GM23248 (cell line): Measurements from ENCODE around the gene CABCOCO1. TPM values are rescaled to one million over a fixed set of nuclear protein-coding genes. Genes with fewer than 3 reads are reported as not detected.

Experiments used
- DNase-seq: peaks from one replicate; pipeline ENCODE4 v3.0.0-alpha.2; 2015
- H2AFZ ChIP-seq: fragments of 200-600 bp; sonication (generic); 2 replicates; pipeline ENCODE4 v1.6.1; 2016; ENCODE audit warnings: antibody characterized with exemption
- H3F3A ChIP-seq: fragments of 200-600 bp; sonication (generic); 2 replicates; pipeline ENCODE4 v1.6.1; 2016; ENCODE audit warnings: mild to moderate bottlenecking, antibody characterized with exemption, mixed run types; ENCODE audit not compliant: insufficient read depth
- H3K27ac ChIP-seq: fragments of 200-600 bp; sonication (generic); 2 replicates; pipeline ENCODE4 v1.5.1; 2016; ENCODE audit warnings: mild to moderate bottlenecking
- H3K27me3 ChIP-seq: fragments of 200-600 bp; sonication (generic); replicated peaks from 2 replicates; pipeline ENCODE4 v1.6.1; 2016; ENCODE audit warnings: mild to moderate bottlenecking; ENCODE audit not compliant: insufficient read depth
- H3K36me3 ChIP-seq: fragments of 200-600 bp; sonication (generic); 2 replicates; pipeline ENCODE4 v1.6.1; 2016; ENCODE audit warnings: low read depth, mild to moderate bottlenecking
- H3K4me1 ChIP-seq: fragments of 200-600 bp; sonication (generic); 2 replicates; pipeline ENCODE4 v1.6.1; 2016; ENCODE audit warnings: mild to moderate bottlenecking; ENCODE audit not compliant: insufficient read depth
- H3K4me2 ChIP-seq: fragments of 200-600 bp; sonication (generic); one replicate; pipeline ENCODE4 v1.6.1; 2016; ENCODE audit warnings: mild to moderate bottlenecking; ENCODE audit not compliant: unreplicated experiment
- H3K4me3 ChIP-seq: fragments of 200-600 bp; sonication (generic); 2 replicates; pipeline ENCODE4 v1.5.1; 2016; ENCODE audit warnings: mild to moderate bottlenecking
- H3K79me2 ChIP-seq: fragments of 200-600 bp; sonication (generic); 2 replicates; pipeline ENCODE4 v1.6.1; 2016; ENCODE audit warnings: mild to moderate bottlenecking; ENCODE audit not compliant: insufficient read depth
- H3K9ac ChIP-seq: fragments of 200-600 bp; sonication (generic); 2 replicates; pipeline ENCODE4 v1.6.1; 2016; ENCODE audit warnings: mild to moderate bottlenecking
- H3K9me2 ChIP-seq: fragments of 200-600 bp; sonication (generic); 2 replicates; pipeline ENCODE4 v1.6.1; 2016; ENCODE audit warnings: mixed run types, mild to moderate bottlenecking, moderate library complexity; ENCODE audit not compliant: insufficient read depth
- H3K9me3 ChIP-seq: fragments of 200-600 bp; sonication (generic); one replicate; pipeline ENCODE4 v1.6.1; 2017; ENCODE audit warnings: low read depth
- H4K20me1 ChIP-seq: fragments of 200-600 bp; sonication (generic); 2 replicates; pipeline ENCODE4 v1.6.0; 2016; ENCODE audit not compliant: insufficient read depth
- EZH2 ChIP-seq: fragments of 200-600 bp; sonication (generic); IDR thresholded peaks from 2 replicates; pipeline ENCODE4 v1.6.1; 2018; ENCODE audit warnings: antibody characterized with exemption, mild to moderate bottlenecking; ENCODE audit not compliant: insufficient read depth, poor library complexity, severe bottlenecking
- EZH2phosphoT487 ChIP-seq: fragments of 200-600 bp; sonication (generic); IDR thresholded peaks from 2 replicates; pipeline ENCODE4 v1.6.1; 2018; ENCODE audit warnings: antibody characterized with exemption, moderate library complexity, mild to moderate bottlenecking, low read depth; ENCODE audit not compliant: insufficient read depth
- WGBS, 2 experiments: methylation state at CpG; one replicate each; pipeline ENCODE4 v1.1.6; 2015 to 2017; ENCODE audit warnings: low lambda C conversion rate in 2 of 2, low coverage in 1 of 2; ENCODE audit errors: missing lambda C conversion rate in 2 of 2; 5-methylcytosine and 5-hydroxymethylcytosine counted together
- in situ Hi-C: fragments of 300-500 bp; cut with MboI; formaldehyde crosslinking; loops from 2 replicates; pipeline ENCODE4 v1.15.0; 2020
- polyA plus RNA-seq: library from polyadenylated mRNA; unstranded; fragments of >200 nt; fragmentation: Nextera tagmentation; extraction: Ambion mirVana; gene quantifications from 2 replicates; pipeline ENCODE4 v1.2.1, GENCODE V29; 2016
- total RNA-seq: library from RNA; depleted of rRNA; stranded (reverse); fragments of >200 nt; shearing (Covaris generic); gene quantifications from 2 replicates; pipeline ENCODE4 v1.2.3, GENCODE V29; 2014

Gene CABCOCO1
- total and polyA plus RNA-seq, 2 experiments from 2014 or later: 0.22 to 1.1 TPM

DNA sequence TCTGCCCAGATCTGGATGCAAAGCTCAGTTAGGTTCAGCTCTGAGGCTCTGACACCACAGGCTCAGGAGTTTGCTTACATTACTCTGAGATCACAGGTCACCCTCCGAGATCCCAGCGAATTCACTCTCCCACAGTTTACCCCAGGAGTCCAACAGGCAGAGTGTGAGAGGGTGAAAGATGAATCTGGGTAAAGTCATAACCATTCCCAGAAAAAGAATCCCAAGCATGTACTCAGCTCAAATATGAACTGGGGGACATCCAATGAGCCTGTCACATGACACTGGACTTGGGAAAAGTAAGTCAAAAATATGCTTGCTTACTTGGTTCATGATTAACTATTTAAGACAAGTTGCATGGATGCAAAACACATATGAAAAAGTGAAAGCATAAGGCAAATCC lies 128.5 kb downstream of the CABCOCO1 start:
- Histone ChIP-seq H3K27me3 (no peaks in the 10 kb centered on the region), H3K9me2 (no peaks in the 10 kb centered on the region), H3K9me3 (no peaks in the 10 kb centered on the region), H3K4me3 (no peak overlapping the region), H2AFZ (no peak overlapping the region), H3K9ac (no peak overlapping the region), H3K4me1 (peaks cover 32% of the 10 kb centered on the region), H4K20me1 (no peaks in the 10 kb centered on the region), H3K4me2 (peak overlapping the region; percentile 4), H3F3A (peaks cover 20% of the 10 kb centered on the region), H3K27ac (no peak overlapping the region; the same call in 1 of the 2 replicates), H3K79me2 (no peaks in the 10 kb centered on the region), H3K36me3 (no peaks in the 10 kb centered on the region)
- in situ Hi-C loops: no loop called here
- no peak for TF ChIP-seq EZH2phosphoT487
- no peak for TF ChIP-seq EZH2
- WGBS, 2 experiments: 59 to 72% methylated on average over 2 of the region's 2 CpGs
- DNase-seq: peak; percentile 29

DNA sequence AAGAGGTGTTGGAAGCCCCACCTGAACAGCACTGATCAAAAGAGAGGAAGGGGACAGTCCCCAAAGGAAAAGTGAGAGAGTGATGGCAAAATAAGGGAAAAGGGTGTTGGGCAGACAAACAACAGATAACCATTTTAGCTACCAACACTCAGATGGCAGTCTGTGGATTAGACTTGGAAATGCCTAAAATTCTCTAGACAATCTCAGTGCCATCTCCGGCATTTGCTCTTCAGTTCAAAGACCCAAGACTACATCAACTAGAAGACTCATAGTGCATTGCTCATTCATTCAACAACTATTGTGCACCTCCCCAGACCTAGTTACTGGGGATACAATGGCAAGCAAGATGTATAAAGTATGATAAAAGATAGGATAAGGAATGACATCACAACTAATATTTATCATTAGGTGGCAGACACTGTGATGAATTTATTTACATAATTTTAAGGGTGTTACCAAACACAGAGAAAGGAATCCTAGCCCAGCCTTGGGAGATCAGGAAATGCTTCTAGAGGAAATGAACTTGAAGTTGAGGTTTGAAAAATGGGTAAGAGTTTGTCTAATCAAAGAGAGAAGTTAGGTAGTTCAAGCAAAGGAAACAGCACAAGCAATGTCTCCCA lies 129.5 kb downstream of the CABCOCO1 start:
- H3K27ac ChIP-seq: no peak overlapping the region
- no peaks in the 10 kb centered on the region for H3K9me2 ChIP-seq
- no peak overlapping the region for H3K4me3 ChIP-seq
- 100% methylated on average over 1 of the region's 1 CpG for WGBS, 2 experiments
- peaks cover 24% of the 10 kb centered on the region for H3K4me1 ChIP-seq
- no peaks in the 10 kb centered on the region for H4K20me1 ChIP-seq
- H3K27me3 ChIP-seq: no peaks in the 10 kb centered on the region
- H2AFZ ChIP-seq: no peak overlapping the region
- H3K4me2 ChIP-seq: no peak overlapping the region
- no peaks in the 10 kb centered on the region for H3K9me3 ChIP-seq
- peaks cover 10% of the 10 kb centered on the region for H3F3A ChIP-seq
- no peak overlapping the region for H3K9ac ChIP-seq
- in situ Hi-C loops: no loop called here
- H3K36me3 ChIP-seq: no peaks in the 10 kb centered on the region
- DNase-seq: no peak
- TF ChIP-seq EZH2: no peak
- TF ChIP-seq EZH2phosphoT487: no peak
- H3K79me2 ChIP-seq: no peaks in the 10 kb centered on the region

DNA sequence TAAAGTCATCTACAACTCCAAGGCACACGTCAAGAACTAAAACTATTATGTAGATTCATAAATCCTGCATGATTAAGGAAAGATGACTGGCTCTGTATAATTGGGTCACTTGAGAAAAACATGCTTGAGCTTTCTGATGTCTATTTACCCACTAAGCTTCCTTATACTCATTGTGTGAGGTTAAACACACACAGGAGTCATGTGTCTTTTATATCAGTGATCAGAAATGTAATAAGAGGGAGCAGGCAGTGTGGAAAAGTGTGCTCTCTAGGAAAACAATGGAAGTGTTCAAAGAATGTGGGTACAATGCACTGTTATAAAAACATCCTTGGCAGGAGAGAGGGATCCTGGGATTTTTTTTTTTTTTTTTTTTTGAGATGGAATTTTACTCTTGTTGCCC lies 130.2 kb downstream of the CABCOCO1 start:
- no peaks in the 10 kb centered on the region for H3K36me3 ChIP-seq

DNA sequence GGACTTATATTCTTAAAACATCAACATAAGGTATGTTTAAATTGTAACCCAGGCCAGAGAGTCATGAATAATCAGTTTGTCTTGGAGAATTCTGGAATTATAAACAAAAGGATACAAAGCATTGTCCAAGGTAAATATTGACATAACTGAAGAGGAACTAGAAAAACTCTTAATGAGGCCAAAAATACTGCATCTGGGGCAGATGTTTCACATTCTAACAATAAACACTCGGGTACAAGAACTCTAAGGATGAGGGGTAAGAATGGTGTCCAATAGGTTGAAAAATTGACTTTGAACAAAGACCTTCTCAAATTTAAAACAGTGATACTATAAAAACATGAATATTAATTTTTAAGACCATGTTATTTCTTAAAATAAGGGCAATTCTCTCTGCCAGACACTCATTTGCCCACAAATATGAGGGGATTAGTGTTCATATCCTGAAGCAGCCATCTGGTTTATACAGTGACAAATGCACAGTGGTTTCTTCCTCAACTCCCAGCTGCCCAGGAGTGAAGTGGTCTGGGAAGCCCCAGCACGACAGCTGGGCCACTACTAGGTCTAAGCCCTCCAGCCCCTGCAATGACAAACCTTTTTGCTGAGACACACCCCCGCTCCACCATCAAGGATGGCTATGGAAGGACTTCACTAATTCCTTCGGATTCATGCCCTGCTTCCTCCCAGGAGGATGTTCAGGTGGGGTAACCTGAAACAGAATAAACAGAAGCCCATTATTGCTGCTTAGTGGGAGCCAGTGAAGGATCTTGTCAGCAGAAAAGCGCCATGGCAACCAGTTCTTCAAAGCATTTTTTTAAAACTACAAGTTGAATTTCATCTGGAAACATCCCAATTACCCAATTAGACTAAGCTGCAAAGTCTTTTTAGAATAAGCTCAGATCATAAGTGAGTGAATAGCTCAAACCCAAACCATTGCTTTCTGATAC lies 131.3 kb downstream of the CABCOCO1 start:
- H3K27ac ChIP-seq: 0 out of 2 replicates have a peak overlapping the region, but pooled peaks have one; percentile 1
- no peaks in the 10 kb centered on the region for H3K27me3 ChIP-seq
- H2AFZ ChIP-seq: no peak overlapping the region
- H3K4me1 ChIP-seq: peaks cover 19% of the 10 kb centered on the region
- no peak overlapping the region for H3K4me3 ChIP-seq
- peak; percentile 47 for DNase-seq
- H3F3A ChIP-seq: peaks cover 5% of the 10 kb centered on the region; the same call in 1 of the 2 replicates
- no peaks in the 10 kb centered on the region for H3K9me2 ChIP-seq
- WGBS, 2 experiments: 56 to 58% methylated on average over 5 of the region's 5 CpGs
- no peaks in the 10 kb centered on the region for H3K9me3 ChIP-seq
- H3K36me3 ChIP-seq: no peaks in the 10 kb centered on the region
- H4K20me1 ChIP-seq: no peaks in the 10 kb centered on the region
- in situ Hi-C loops: no loop called here
- peak overlapping the region; percentile 10 for H3K4me2 ChIP-seq
- no peak overlapping the region for H3K9ac ChIP-seq
- TF ChIP-seq EZH2: no peak
- no peak for TF ChIP-seq EZH2phosphoT487
- H3K79me2 ChIP-seq: no peaks in the 10 kb centered on the region

More for the DNA sequence above, 130.2 kb downstream of the CABCOCO1 start:
- H3K9me2 ChIP-seq: no peaks in the 10 kb centered on the region
- no peak overlapping the region for H3K27ac ChIP-seq
- H3K9ac ChIP-seq: no peak overlapping the region
- no peak overlapping the region for H3K4me2 ChIP-seq
- no peak overlapping the region for H3K4me3 ChIP-seq
- H3K9me3 ChIP-seq: no peaks in the 10 kb centered on the region
- H4K20me1 ChIP-seq: no peaks in the 10 kb centered on the region
- TF ChIP-seq EZH2phosphoT487 (no peak), EZH2 (no peak)
- in situ Hi-C loops: no loop called here
- no peaks in the 10 kb centered on the region for H3K27me3 ChIP-seq
- WGBS, 2 experiments: 93% methylated on average over 1 of the region's 1 CpG
- H3K79me2 ChIP-seq: no peaks in the 10 kb centered on the region
- H3F3A ChIP-seq: peaks cover 5% of the 10 kb centered on the region; the same call in 1 of the 2 replicates
- DNase-seq: no peak
- no peak overlapping the region for H2AFZ ChIP-seq
- peaks cover 19% of the 10 kb centered on the region for H3K4me1 ChIP-seq
